HK-2 (cell line): ENCODE data around the gene MCF2L.

ENCODE experiments used
- DNase-seq: peaks from one replicate; pipeline ENCODE4 v3.0.0-alpha.2; 2018; ENCODE audit not compliant: unreplicated experiment

Gene MCF2L

GRCh38 chr13:113084094-113084942 lies 115.3 kb downstream of the MCF2L start:
- DNase-seq: no peak

DNA sequence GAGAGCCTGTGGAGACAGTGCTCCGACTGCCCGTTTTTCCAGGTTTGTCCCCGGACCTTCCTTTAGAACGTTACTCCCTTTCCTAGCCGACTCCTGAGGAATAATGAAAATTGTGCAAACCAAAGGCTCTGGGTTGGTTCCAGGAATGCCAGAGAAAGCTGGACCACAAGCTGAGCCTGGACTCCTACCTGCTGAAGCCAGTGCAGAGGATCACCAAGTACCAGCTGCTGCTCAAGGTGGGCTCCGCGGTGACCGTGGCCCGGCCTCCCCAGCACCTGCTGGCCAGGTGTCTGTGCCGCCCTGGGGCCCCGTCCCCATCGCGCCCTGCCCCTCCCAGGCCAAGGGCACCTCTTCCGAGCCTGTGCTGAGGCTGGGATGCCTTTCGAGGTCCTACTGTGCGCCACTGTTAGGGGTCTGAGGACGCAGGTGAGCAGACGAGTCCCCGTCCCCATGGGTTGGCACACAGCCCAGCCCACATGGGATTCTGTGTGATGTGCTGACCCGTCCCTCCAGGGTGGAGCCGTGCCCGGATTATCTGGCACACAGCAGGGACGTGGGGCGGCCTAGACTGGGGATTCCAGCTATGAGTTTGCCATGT lies 116.0 kb downstream of the MCF2L start:
- no peak for DNase-seq

DNA sequence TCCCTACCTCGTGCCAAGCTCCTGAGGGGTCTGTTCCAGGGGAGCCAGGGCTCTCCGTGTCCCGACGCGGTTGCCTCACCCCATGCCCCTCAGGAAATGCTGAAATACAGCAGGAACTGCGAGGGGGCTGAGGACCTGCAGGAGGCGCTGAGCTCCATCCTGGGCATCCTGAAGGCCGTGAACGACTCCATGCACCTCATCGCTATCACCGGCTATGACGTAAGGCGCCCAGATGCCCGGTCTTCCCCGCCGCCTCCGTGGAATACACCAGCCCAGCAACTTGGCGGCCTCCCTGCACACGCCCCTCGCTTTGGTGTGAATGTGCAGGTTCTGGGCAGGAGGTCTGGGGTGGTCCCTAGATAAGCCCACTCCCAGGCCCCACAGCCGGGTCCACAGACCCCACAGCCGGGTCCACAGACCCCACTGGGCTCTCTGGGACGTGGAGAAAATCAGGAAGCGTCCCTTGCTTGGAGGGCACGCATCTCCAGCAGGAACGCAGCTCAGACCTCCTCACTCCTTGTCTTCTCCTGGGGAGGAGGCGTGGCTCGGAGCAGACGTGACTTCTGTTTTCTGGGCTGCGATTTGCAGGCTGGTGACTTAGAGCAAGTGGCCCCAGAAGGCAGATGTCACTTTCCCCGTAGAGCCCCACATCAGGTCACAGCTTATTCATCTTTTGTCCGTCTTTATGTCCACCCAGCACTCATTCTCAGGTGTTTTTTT lies 117.2 kb downstream of the MCF2L start:
- DNase-seq: no peak

DNA sequence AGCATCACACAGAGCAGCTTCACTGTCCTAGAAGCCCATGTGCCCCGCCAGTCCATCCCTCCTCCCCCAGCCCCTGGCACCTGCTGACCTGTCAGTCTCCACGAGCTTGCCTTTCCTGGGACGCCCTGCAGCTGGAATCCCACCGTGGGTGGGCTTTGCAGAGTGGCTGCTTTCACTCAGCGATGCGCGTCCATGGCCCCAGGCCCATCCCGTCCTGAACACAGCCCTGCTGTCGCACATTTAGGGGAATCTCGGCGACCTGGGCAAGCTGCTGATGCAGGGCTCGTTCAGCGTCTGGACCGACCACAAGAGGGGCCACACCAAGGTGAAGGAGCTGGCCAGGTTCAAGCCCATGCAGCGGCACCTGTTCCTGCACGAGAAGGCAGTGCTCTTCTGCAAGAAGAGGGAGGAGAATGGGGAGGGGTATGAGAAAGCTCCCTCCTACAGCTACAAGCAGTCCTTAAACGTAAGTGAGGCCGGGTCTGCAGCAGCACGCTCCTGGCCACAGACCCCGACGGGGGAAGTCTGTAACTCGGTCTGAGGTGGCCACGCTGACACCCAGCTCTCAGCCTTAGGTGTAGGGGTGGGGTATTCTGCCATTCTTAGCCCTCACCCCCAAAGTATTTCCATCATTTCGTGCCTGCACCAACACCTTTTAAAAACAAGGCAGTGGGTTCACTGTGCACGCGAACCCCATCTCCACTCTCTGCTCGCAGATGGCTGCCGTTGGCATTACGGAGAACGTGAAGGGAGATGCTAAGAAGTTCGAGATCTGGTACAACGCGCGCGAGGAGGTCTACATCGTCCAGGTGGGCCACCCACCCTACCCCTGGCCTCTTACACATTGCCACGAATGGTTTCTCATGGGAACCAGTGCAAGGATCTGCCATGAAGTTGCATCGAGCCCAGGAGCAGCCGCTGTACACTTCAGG lies 118.2 kb downstream of the MCF2L start:
- no peak for DNase-seq

DNA sequence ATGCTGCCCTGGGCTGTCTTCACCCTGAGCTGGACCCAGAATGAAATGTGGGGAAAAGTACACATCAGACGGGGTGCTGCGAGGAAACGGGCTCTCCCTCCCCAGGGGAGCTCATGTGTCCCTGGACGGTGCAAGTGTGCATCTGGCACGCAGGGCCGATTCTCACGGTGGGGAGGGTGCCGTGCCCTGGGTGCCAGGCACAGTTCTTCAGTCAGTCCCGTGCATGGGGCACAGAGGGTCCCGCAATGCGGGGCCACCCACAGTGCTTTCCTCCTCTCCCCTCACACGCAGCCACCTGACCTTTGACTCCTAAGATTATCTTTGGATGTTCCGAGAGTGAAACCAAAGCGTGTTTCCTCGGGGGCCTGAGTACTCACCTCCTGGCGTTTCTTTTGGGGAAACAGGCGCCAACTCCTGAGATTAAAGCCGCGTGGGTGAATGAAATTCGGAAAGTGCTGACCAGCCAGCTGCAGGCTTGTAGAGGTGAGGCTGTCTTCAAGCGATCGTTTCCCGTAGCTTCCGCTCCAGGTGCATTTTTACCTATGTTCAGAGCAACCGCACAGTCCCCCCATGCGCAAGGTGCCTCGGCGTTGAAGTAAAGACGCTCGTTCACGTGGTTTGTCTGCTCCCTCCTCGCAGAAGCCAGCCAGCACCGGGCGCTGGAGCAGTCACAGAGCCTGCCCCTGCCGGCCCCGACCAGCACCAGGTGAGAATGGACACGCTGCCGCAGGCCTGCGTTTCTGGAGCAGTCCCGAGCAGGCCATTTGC lies 119.1 kb downstream of the MCF2L start:
- no peak for DNase-seq

GRCh38 chr13:113088691-113089020 lies 119.6 kb downstream of the MCF2L start:
- DNase-seq: no peak

DNA sequence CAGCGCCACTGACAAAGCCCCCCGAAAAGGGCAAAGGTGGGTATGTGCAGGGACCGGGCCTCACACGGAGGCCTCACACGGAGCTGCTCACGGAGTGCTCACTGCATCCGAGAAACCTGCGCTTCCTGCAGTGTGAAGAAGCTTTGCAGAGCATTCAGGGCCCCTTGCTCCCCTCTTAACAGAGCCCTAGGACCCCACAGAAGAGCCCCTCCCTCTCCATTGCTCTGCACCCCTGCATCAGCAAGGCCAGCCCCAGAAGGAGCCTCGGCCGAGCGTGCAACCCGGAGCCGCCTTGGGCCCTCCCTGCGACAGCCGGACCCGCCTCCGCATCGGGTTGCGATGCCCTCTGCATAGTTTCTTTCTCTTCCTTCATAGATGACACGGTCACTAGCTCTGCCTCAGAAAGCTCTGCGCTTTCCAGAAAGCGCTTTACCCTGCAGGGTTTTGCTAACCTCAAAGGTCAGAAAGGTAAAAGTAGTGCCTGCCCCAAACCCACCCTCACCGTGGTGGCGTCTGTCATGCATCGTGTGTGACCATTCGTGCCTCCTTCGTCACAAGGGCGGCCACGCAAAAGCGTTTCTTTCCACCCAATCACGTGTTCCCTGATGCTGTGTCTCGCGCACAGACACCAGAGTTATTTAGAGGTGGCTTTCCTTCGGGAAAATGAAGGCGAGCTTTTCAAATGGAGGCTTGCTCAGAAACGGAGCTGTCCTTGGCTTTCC lies 120.8 kb downstream of the MCF2L start:
- no peak for DNase-seq

GRCh38 chr13:113090415-113090770 lies 121.4 kb downstream of the MCF2L start:
- no peak for DNase-seq

DNA sequence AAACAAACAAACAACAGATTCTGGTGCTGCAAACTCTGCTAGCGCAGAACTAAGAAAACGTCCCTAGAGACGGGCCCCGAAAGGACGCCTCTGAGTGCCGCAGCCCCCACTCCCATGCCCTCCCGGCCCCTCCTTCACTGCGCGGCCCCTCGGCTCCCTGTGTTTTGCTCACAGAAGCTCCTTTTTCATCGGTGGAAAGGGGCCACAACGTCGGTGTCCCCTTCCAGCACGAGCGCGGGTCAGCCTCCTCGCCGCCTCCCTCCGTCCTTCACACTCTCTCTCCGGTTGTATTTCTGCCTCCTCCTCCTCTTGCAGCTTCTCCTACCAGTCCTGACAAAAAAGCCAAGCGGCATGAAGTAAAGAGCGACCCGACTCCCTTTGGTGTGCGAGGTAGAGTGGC lies 121.8 kb downstream of the MCF2L start:
- no peak for DNase-seq

- no peak for DNase-seq
Observed at GRCh38 chr13:113091211-113091771, 122.3 kb downstream of the MCF2L start.

GRCh38 chr13:113091891-113092775 lies 123.1 kb downstream of the MCF2L start:
- DNase-seq: no peak

GRCh38 chr13:113092776-113093579 lies 124.0 kb downstream of the MCF2L start:
- DNase-seq: no peak

- no peak for DNase-seq
Observed at GRCh38 chr13:113093580-113094409, 124.8 kb downstream of the MCF2L start.

GRCh38 chr13:113094410-113094800 lies 125.4 kb downstream of the MCF2L start:
- no peak for DNase-seq

GRCh38 chr13:113095146-113096051 lies 126.4 kb downstream of the MCF2L start:
- no peak for DNase-seq

- no peak for DNase-seq
Observed at GRCh38 chr13:113096052-113096744, 127.2 kb downstream of the MCF2L start.
